GM21423 (cell line): ENCODE results near the gene MOB3C.

Experiments
- ATAC-seq: cut with Tn5 transposase; IDR thresholded peaks from one replicate; pipeline ENCODE4 v1.9.1; 2021; ENCODE audit warnings: mild to moderate bottlenecking, moderate library complexity; ENCODE audit not compliant: unreplicated experiment

MOB3C gene

GRCh38 chr1:46580140-46580903, 36.3 kb downstream of the MOB3C start:
- no peak for ATAC-seq

DNA sequence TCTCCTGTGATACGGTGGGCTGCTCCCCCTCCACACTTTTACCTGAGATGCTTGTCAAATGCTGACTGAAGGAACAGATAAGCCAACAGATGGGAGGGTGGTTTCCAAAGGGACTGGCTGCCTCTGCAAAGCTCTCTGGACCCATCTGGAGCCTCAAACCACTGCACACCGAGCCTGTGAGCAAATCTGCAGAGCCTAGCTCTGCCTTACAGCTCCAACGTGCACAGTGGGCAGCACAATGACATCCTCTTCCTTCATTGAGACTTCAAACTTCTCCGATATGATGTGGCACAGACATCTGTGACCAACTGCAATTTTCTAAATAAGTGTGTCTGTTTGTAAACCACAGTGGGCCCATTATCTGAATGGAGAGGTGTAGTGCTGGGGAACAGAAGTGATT, 38.9 kb downstream of the MOB3C start:
- no peak for ATAC-seq

DNA sequence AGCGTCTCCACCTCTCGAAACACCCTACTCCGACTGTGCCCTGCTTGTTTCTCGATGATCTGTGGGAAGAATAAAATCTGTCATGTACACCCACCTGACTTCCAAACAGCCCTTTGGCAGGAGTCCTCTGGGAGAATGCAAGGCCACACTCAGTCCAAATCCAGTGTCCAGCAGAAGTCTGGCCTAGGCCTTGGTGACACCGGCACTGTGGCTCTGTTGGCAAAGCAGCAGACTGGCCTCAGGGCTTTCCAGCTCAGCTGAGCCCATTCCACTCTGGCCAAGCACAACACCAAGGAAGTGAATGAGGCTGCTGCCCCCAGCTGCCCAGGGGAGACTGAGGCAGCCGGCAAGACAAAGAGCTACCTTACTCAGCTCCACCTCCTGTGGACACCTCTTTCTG, 40.0 kb downstream of the MOB3C start:
- ATAC-seq: no peak

GRCh38 chr1:46575778-46576177, 40.8 kb downstream of the MOB3C start:
- ATAC-seq: no peak

GRCh38 chr1:46575300-46575699, 41.3 kb downstream of the MOB3C start:
- no peak for ATAC-seq

GRCh38 chr1:46571691-46572225, 44.9 kb downstream of the MOB3C start:
- no peak for ATAC-seq

GRCh38 chr1:46569884-46570725, 46.5 kb downstream of the MOB3C start:
- no peak for ATAC-seq

DNA sequence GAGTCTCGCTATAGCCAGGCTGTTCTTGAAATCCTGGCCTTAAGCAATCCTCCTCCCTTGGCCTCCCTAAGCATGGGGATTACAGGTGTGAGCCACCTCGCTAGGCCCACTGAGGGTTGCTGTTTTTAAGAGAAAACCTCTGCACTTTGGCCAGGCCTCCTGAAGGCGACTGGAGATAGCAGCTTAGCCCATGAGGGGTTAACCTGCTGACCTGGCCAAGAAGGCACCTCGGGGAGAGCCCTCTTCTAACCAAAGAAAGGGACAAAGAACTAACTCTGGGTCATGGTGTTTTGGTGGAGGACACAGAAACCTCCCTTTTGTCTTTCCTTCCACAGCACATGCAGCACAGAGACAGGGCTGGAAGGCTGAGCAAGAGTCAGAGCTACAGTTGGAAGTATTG, 47.5 kb downstream of the MOB3C start:
- no peak for ATAC-seq

GRCh38 chr1:46568461-46568891, 48.1 kb downstream of the MOB3C start:
- no peak for ATAC-seq

- ATAC-seq: no peak
Measured at GRCh38 chr1:46563341-46563740, 53.3 kb downstream of the MOB3C start.

GRCh38 chr1:46562498-46562897, 54.1 kb downstream of the MOB3C start:
- ATAC-seq: no peak

- ATAC-seq: no peak
Measured at GRCh38 chr1:46558966-46559365, 57.6 kb downstream of the MOB3C start.

DNA sequence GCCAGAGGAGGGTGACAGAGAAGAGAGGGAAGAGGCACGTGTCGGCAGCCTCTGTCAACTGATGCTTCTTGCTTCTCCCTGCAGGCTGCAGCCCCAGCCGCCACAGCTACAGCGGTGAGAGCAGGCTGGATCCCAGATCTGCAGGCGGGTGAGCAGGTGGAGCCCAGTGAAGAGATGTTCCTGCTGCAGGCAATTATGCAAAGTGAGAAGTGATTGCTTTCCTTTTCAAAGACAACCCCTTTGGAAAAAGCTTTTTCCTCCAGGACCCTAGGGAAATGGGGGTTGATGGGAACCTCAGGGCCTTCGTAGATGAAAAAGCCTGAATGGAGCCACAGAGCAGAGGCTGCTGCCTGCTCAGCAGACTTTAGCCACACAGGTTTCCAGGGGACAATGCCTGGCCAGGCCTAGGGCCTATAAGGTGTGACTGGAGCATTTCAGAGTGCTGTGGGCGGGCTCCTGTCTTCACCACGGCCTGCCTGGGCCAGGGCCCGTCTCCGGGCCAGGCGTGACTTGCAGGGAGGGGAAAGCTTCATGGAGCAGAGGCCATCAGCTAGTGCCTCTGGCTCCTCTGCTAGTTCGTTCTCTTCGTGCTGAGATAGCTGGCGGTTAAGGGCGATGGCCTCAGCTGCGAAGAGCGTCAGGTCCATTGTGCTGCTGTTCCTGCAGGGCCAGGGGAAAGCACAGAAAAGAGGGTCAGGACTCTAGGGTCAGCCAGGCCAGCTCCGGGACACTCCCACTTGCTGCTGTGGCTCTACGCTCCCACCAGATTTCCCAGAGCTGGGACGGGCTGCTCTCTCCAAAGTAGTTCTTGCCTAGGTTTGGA, 58.3 kb downstream of the MOB3C start:
- no peak for ATAC-seq
